Right atrium auricular region (tissue), 2 donors: ENCODE measurements around the gene NR2F1-AS1. TPM values are rescaled to one million over a fixed set of nuclear protein-coding genes. Genes with fewer than 3 reads are reported as not detected.

Experiments used
- DNase-seq: peaks from one replicate; pipeline ENCODE4 v3.0.0-alpha.2; 2019; ENCODE audit warnings: low spot score
- H3K27ac ChIP-seq, 2 donors: fragments of 200-600 bp; sonication (generic); 1 replicate in 1 of 2; 2 replicates in 1 of 2; pipeline ENCODE4 v1.5.1; 2016 to 2019
- H3K27me3 ChIP-seq, 2 donors: fragments of 200-600 bp; sonication (generic); one replicate each; pipeline versions ENCODE4 v1.5.1 to v1.6.0; 2017 to 2019
- H3K36me3 ChIP-seq: fragments of 200-600 bp; sonication (generic); one replicate; pipeline ENCODE4 v1.5.1; 2016
- H3K4me1 ChIP-seq, 2 donors: fragments of 200-600 bp; sonication (generic); one replicate each; pipeline versions ENCODE4 v1.5.1 to v1.6.0; 2017 to 2019
- H3K4me3 ChIP-seq, 2 donors: fragments of 200-600 bp; sonication (generic); 1 replicate in 1 of 2; 2 replicates in 1 of 2; pipeline ENCODE4 v1.5.1; 2017 to 2019; ENCODE audit warnings: mild to moderate bottlenecking in 1 of 2, moderate library complexity in 1 of 2
- H3K9me3 ChIP-seq, 2 donors: fragments of 200-600 bp; sonication (generic); one replicate each; pipeline ENCODE4 v1.5.1; 2019
- total RNA-seq, 2 donors: library from RNA; depleted of rRNA; stranded (reverse); fragments of >200 nt; gene quantifications; one replicate each; pipeline ENCODE4 v1.1.0, GENCODE V29; 2016
- TF ChIP-seq, protein P1 (sequence below), 2 donors: fragments of 200-600 bp; sonication (generic); IDR thresholded peaks; one replicate each; pipeline ENCODE4 v1.5.1; 2019; ENCODE audit warnings: antibody characterized with exemption in 2 of 2

The NR2F1-AS1 gene
- total RNA-seq, 2 donors from 2014 or later = 7.1 to 11.0 TPM

DNA sequence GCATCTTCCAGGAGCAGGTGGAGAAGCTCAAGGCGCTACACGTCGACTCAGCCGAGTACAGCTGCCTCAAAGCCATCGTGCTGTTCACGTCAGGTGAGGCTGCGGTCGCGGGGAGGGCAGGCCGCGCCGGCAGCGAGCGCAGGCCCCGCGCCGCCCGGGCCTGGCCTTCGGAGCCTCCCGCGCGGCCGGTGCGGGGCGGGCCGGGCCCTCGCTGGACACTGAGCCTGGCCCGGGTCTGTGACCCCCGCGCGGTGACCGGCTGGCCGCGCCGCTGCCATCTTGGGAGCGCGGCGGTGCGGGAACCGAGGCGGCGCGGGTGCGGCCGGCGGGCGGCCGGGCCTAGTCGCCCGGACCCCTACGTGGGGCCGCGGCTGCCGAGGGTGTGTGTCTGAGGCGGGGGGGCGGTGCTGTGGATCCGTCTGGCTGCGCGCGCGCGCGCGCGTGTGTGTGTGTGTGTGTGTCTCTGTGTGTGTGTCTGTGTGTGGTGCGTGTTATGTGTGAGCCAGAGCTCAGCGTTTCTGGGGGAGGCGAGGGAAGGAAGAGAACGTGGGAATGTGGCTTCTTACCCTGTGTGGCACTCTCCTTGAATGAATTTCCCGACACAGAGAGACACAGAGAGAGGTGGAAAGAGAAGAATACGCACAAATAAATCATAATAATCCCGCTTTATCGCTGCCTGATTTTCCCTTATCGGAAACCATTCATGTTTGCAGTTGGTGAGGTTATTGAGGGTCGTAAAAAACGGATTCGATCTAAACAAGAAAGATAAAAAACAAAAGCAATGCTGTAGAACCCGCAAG lies 7.5 kb upstream of the NR2F1-AS1 start:
- Histone ChIP-seq H3K4me1 (peaks cover 0 to 45% of the 10 kb centered on the region in 2 donors), H3K4me3 (peak overlapping the region; percentile 35 to 72), H3K27me3 (no peaks in the 10 kb centered on the region), H3K27ac (peak overlapping the region; percentile 66 to 74), H3K9me3 (no peaks in the 10 kb centered on the region), H3K36me3 (peaks cover 7% of the 10 kb centered on the region)
- TF ChIP-seq, protein P1, sequence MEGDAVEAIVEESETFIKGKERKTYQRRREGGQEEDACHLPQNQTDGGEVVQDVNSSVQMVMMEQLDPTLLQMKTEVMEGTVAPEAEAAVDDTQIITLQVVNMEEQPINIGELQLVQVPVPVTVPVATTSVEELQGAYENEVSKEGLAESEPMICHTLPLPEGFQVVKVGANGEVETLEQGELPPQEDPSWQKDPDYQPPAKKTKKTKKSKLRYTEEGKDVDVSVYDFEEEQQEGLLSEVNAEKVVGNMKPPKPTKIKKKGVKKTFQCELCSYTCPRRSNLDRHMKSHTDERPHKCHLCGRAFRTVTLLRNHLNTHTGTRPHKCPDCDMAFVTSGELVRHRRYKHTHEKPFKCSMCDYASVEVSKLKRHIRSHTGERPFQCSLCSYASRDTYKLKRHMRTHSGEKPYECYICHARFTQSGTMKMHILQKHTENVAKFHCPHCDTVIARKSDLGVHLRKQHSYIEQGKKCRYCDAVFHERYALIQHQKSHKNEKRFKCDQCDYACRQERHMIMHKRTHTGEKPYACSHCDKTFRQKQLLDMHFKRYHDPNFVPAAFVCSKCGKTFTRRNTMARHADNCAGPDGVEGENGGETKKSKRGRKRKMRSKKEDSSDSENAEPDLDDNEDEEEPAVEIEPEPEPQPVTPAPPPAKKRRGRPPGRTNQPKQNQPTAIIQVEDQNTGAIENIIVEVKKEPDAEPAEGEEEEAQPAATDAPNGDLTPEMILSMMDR (IDR thresholded peaks at IDR 0.05) = no peak
- no peak for DNase-seq

DNA sequence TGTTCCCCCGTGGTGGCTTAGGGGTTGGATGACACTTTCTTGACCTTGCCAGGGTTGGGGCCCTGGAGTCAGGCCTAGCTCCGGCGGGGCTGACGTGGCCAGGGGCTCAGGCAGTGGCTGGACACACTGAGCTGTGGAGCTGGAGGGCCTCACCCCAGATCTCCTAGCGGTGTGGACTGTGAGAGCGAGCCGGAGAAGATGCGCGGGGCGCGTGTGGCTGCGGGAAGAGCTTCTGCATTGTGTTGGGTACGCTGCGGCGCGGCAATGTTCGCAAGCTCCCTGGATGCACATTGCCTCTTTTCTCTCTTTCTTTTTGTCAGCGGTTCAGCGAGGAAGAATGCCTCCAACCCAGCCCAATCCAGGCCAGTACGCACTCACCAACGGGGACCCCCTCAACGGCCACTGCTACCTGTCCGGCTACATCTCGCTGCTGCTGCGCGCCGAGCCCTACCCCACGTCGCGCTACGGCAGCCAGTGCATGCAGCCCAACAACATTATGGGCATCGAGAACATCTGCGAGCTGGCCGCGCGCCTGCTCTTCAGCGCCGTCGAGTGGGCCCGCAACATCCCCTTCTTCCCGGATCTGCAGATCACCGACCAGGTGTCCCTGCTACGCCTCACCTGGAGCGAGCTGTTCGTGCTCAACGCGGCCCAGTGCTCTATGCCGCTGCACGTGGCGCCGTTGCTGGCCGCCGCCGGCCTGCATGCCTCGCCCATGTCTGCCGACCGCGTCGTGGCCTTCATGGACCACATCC lies 6.8 kb upstream of the NR2F1-AS1 start:
- Histone ChIP-seq H3K4me3 (peak overlapping the region; percentile 35 to 72), H3K36me3 (peaks cover 7% of the 10 kb centered on the region), H3K27ac (peak overlapping the region; percentile 66 to 74), H3K9me3 (no peaks in the 10 kb centered on the region), H3K27me3 (no peaks in the 10 kb centered on the region), H3K4me1 (peaks cover 0 to 40% of the 10 kb centered on the region in 2 donors)
- no peak for DNase-seq
- TF ChIP-seq, protein P1 (IDR thresholded peaks at IDR 0.05) = no peak

DNA sequence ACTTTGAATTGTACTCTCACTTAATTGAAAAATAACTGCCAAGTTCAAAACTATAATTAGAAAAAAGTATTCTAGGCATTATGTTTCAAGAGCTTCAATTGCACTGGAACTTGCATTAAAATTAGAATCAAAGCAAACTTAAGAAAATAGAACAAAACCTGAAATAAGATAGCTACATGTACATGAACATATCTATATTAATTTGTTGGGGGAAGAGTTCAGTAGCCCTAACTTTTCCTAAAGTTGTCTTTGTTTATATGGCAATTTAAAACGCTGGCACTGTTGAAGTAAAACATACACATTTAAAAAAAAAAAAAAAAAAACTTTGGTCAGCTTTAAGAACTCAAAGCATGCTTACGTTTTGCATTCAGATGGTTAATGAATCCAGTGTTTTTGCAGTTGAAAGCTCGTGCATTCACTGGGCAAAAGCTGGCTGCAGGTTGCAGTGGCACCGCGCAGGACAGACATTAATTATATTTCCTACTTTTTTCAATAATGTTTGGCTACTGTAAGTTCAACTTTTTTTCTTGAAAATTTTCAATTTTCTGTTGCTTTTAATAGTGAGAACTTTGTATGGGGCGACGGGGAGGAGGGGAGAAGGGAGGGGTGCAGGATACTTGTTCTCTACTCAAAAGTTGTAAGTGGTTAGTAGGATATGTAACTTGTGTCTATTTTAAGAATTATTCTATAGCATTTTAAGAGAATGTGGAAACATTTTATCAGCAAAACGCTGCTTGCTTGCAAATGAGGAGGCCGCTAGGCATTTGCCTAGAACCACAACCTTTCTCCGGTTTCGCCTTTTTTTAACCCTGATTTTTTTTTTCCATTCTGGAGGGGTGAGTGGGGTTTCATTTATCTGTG lies 5.9 kb upstream of the NR2F1-AS1 start:
- H3K9me3 ChIP-seq = no peaks in the 10 kb centered on the region
- DNase-seq = no peak
- H3K27me3 ChIP-seq = no peaks in the 10 kb centered on the region
- peak overlapping the region; percentile 66 to 74 for H3K27ac ChIP-seq
- peaks cover 7% of the 10 kb centered on the region for H3K36me3 ChIP-seq
- peak overlapping the region; percentile 66 to 72 for H3K4me3 ChIP-seq
- peaks cover 0 to 32% of the 10 kb centered on the region in 2 donors for H3K4me1 ChIP-seq
- TF ChIP-seq, protein P1 (IDR thresholded peaks at IDR 0.05) = no peak

DNA sequence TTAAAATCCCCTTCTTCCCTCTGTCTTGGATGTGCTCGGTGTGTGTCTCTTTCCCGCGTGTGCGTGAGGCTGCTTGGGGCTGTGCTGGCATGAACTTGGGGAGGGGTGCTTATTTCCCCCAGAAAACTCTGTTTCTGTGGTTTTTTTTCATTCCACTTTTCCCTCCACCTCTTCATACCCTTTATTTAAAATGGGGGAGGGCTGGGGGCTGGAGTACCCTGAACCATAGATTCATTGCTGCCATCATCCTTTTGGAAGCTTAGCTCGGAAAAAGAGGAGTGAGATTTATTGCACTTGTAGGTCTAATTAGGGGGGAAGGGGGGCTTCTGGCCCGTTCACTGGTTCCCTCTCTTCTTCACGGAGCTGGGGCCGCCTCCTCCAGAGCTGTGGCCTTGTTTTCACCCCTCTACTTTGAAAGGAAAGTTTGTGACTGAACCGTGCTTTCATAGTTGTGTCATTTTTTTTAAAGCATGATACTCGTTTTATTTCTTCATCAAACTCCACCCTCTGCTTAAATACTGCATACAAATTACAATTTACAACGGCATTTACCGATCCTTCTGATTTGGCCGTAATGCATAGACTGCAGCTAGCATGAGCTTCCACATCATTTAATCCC lies 4.9 kb upstream of the NR2F1-AS1 start:
- peaks cover 0 to 21% of the 10 kb centered on the region in 2 donors for H3K4me1 ChIP-seq
- H3K27me3 ChIP-seq = no peaks in the 10 kb centered on the region
- peak overlapping the region; percentile 68 to 80 for H3K27ac ChIP-seq

More for the DNA sequence above, 4.9 kb upstream of the NR2F1-AS1 start:
- no peaks in the 10 kb centered on the region for H3K9me3 ChIP-seq
- peak overlapping the region; percentile 66 to 72 for H3K4me3 ChIP-seq
- no peak for DNase-seq
- H3K36me3 ChIP-seq = peaks cover 7% of the 10 kb centered on the region
- TF ChIP-seq, protein P1 (IDR thresholded peaks at IDR 0.05) = no peak
